GM21786 (cell line): ENCODE data around the gene IGSF21.

Experiments used
- ATAC-seq: cut with Tn5 transposase; IDR thresholded peaks from one replicate; pipeline ENCODE4 v1.9.1; 2021; ENCODE audit not compliant: unreplicated experiment

The IGSF21 gene

GRCh38 chr1:18107369-18108298 is at the start of gene IGSF21:
IGSF21 (plus strand) TSS chr1:18107798; CDS start chr1:18108129, 331 bp downstream.
- ATAC-seq = no peak

DNA sequence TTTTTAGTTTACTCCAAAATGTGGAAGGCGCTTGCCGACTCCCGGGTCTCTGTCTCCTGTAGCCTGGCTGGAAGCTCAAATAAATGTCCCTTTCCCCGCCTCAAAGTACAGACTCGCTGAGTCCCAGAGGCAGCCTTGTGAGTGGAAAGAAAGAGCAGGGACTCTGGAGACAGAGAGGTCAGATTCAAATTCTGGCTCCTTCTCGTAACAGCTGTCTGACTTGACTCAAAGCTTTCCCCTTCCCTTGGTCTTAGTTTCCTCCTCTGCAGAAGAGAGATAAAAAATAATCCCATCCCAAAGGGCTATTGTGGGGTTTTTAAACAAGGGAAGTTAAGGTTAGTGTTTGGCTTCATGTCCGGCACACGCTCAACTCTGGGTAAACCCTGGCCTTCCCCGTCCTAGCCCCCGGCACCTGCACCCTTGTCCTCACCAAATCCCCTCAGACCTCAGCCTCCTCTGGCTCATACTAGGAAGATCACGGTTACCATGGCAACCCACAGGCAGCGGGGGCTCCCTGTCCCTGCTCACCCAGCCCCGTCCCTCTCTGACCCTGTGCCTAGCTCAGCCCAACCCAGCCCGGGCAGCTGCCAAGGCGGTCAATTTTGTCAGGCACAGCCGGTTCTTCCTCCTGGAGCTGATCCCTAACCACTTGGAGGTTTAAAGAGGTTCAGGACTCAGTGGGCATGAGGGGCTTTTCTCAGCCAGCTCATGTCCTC is 49.2 kb upstream of the IGSF21 start:
- no peak for ATAC-seq

DNA sequence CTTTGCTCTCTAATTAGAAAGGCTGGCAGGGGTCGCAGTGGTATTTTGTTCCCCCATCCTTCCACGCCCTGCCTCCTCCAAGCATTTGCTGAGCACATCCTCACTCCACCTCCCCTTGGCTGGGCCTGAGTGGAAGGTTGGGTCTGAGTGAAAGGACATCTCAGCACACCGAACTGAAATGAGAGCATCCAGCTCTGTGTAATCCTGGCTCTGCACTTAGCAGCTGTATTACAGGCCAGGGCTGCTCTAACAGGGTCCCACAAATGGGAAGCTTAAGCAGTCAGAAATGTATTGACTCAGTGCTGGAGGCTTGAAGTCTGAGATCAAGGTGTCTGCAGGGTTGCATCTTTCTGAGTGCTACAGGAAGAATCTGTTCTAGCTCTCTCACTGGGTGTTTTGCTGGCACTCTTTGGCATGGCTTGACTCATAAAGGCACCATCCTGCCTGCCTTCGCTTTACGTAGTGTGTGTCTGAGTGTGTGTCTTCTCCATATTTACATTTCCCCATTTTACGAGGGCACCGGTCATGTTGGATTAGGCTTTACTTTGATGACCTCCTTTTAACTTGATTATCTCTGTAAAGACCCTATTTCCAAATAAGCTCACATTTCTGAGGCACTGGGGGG is 48.5 kb upstream of the IGSF21 start:
- no peak for ATAC-seq

- ATAC-seq = no peak
These were observed 47.2 kb upstream of the IGSF21 start for GRCh38 chr1:18060366-18060765.

DNA sequence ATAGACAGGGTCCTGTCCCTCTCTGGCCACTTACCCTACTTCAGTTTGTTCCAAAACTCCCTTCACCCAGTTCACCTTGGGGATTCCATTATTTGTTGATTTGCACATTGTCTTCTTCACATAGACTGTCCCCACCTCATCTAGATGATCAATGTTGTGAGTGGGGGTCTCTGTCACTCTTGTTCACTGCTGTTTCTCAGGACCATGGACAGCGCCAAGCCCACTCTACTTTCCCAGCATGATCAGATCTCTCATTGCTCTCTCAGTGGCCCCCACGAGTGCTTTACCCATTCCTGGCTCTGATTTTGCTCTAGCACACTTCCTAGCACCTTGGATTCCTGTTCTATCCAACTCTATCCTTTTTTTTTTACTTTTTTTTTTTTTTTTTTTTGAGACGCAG is 45.4 kb upstream of the IGSF21 start:
- no peak for ATAC-seq

DNA sequence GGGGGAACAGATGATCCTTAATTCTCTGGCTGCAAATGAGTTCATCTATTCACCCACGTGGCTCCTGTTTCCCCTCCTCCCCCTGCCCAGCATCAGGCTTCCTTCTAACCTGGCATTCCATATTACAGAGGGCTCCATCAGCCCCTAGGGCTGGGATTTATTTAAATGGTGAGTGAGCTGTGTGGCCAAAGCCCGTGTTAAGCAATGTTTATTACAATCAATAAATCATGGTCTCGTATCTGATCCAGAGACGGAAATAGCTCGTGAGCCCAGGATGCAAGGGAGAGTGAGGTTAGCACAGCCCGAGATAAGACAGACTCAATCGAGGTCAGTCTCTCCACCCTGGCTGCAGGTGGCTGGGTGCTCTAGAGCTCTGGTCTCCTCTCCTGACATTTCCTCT is 43.1 kb upstream of the IGSF21 start:
- no peak for ATAC-seq

- ATAC-seq = no peak
These were observed 41.0 kb upstream of the IGSF21 start for GRCh38 chr1:18066576-18066975.

GRCh38 chr1:18069903-18070302 is 37.7 kb upstream of the IGSF21 start:
- no peak for ATAC-seq

- no peak for ATAC-seq
These were observed 35.5 kb upstream of the IGSF21 start for GRCh38 chr1:18072066-18072465.

- ATAC-seq = no peak
These were observed 34.4 kb upstream of the IGSF21 start for GRCh38 chr1:18073066-18073642.

GRCh38 chr1:18077657-18078215 is 29.9 kb upstream of the IGSF21 start:
- no peak for ATAC-seq

- ATAC-seq = no peak
These were observed 27.5 kb upstream of the IGSF21 start for GRCh38 chr1:18079941-18080735.

DNA sequence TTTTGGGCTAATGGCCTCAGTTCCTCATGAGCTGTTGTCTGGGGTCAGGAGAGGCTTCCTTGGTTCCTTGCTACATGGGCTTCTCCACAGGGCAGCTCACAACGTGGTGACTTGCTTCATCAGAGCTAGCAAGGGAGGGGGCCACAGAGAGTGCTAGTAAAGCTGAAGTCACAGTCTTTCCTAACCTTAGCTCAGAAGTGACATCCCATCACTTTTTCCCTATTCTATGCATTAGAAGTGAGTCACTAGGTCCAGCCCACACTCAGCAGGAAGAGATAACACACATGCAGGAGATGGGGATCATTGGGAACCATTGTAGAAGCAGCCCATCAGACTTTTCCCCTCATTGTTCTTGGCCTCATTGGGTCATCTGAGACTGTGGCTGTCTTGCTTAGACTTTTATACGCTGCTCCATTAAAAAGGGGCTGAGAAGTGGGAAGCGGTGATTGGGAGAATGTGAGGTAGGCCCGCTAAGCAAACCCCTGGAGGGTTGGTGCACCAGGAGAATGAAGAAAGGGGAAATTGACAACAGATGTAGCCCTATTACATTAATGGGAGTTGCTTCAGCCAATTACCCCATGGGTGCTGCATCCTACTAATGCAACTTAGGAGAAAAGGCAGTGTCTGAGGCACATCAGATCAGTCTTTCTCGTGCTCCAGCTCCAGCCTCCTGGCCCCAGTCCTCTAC is 22.1 kb upstream of the IGSF21 start:
- ATAC-seq = no peak

- ATAC-seq = no peak
These were observed 19.5 kb upstream of the IGSF21 start for GRCh38 chr1:18088077-18088594.

DNA sequence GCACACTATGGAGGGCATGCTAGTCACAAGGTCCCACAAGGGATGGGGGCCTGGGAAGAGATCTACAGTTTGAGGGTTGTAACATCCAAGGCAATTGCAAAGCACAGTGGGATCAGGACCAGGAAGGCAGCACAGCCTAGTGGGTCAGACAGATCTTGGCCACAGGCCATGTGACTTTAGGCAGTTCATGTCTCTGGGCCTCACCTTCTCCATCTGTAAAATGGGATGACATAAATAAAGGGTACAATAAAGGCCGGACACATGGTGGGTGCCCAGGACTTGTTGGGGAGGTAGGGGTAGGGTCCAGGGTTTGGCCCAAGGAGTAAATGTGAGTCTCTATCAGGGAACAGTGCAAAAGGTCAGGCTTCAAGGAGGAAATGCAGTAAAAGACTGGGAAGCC is 18.1 kb upstream of the IGSF21 start:
- no peak for ATAC-seq

- no peak for ATAC-seq
These were observed 17.0 kb upstream of the IGSF21 start for GRCh38 chr1:18090636-18091035.

DNA sequence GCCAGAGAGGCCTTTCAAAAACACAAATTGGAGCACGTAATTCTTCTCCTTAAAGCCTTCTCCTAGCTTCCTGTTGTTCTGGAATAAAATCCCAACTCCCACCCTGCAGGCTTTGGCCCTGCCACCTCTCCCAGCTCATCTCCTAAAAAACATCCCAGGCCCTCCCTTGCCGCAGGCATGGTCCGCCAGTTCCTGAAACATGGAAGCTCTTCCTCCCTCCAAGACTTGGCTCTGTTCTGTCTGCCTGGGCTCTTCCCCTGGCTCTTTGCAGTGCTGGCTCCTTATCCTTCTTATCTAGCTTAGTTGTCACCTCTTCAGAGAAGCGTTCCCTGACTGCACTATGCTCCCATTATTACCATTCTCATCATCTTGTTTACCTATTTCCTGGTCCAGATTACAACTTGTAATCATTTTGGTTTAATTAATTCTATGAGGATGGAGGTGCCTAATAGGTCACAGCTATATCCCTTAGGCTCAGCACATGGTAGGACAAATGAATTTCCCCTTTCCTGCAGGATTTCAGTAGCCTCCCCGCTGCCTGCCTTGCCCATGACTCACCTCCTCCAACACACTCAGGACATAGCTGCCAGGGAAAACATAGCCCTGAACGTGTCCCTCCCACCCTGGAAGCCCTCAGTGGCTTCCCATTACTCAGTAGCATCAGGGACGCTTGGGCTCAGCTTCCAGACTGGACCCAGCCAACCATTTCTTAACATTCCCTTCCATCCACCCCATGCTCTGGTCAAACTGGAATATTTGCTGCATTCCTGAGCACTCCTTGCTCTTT is 15.7 kb upstream of the IGSF21 start:
- no peak for ATAC-seq

- ATAC-seq = no peak
These were observed 14.4 kb upstream of the IGSF21 start for GRCh38 chr1:18093193-18093592.

DNA sequence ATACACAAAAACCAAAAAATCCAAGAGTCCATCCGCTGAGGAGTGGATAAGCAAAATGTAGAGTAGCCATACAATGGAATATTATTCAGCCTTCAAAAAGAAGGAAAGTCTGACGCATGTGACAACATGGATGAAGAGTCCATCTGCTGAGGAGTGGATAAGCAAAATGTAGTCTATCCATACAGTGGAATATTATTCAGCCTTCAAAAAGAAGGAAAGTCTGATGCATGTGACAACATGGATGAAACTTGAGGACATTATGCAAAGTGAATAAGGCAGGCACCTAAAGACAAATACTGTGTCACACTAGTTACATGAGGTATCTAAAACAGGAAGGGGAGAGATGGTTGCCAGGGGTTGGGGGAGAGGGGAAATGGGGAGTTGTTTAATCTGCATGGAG is 14.0 kb upstream of the IGSF21 start:
- ATAC-seq = no peak
